ENCODE data around the gene PIP4K2A. TPM values are rescaled to one million over a fixed set of nuclear protein-coding genes. Genes with fewer than 3 reads are reported as not detected.

Gene PIP4K2A
- total and polyA plus RNA-seq, 2 experiments from 2014 or later, result 39.9 to 40.1 TPM

DNA sequence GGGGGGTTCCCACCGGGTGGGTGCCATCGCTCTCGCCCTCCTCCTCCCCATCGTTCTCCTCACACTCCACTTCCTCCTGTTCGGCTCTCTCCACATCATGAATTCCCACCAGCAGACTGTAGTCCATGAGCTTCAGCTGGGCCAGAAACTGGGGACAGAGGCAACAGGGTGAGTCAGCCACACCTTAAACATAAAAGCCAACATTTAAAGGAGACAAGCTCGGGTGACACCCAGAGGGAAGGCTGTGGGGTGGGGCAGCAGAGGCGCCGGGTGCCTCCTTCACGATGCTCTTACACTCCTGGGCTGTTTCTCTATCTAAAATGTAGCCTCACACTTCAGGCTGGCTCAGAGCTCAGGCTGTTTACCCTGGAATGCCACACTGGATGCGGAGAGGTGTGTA, 172.5 kb downstream of the PIP4K2A start:
- Histone ChIP-seq H3K27me3 (ENCODE audit: insufficient read depth) (no peaks in the 10 kb centered on the region), H4K20me1 (replicated peaks; ENCODE audit: insufficient read depth) (no peaks in the 10 kb centered on the region; the same call in none of the 2 replicates), H3K4me2 (no peak overlapping the region), H3K4me1 (ENCODE audit: insufficient read depth) (no peaks in the 10 kb centered on the region), H3K4me3 (no peak overlapping the region), H3K9me2 (ENCODE audit: insufficient read depth) (0 out of 2 replicates have a peak, but pooled peaks cover 5% of the 10 kb centered on the region), H3K36me3 (ENCODE audit: insufficient read depth) (peaks cover 14% of the 10 kb centered on the region; the same call in 1 of the 2 replicates), H3K27ac (ENCODE audit: low read depth) (no peak overlapping the region), H3K79me2 (replicated peaks; ENCODE audit: insufficient read depth) (no peaks in the 10 kb centered on the region), H2AFZ (no peak overlapping the region), H3F3A (replicated peaks; ENCODE audit: low read depth) (no peaks in the 10 kb centered on the region)
- TF ChIP-seq POLR2AphosphoS5 (IDR thresholded peaks at IDR 0.05; ENCODE audit: low read depth), result no peak
- no peak for TF ChIP-seq STAT1 (IDR thresholded peaks at IDR 0.05; ENCODE audit: unreplicated experiment)
- TF ChIP-seq ZNF331 (CRISPR knock-in tag; IDR thresholded peaks at IDR 0.05; ENCODE audit: low read depth), result no peak
- TF ChIP-seq ZNF114 (CRISPR knock-in tag; IDR thresholded peaks at IDR 0.05), result no peak
- no peak for TF ChIP-seq EZH2 (IDR thresholded peaks at IDR 0.05; ENCODE audit: low read depth, unreplicated experiment)
- TF ChIP-seq, protein P1, sequence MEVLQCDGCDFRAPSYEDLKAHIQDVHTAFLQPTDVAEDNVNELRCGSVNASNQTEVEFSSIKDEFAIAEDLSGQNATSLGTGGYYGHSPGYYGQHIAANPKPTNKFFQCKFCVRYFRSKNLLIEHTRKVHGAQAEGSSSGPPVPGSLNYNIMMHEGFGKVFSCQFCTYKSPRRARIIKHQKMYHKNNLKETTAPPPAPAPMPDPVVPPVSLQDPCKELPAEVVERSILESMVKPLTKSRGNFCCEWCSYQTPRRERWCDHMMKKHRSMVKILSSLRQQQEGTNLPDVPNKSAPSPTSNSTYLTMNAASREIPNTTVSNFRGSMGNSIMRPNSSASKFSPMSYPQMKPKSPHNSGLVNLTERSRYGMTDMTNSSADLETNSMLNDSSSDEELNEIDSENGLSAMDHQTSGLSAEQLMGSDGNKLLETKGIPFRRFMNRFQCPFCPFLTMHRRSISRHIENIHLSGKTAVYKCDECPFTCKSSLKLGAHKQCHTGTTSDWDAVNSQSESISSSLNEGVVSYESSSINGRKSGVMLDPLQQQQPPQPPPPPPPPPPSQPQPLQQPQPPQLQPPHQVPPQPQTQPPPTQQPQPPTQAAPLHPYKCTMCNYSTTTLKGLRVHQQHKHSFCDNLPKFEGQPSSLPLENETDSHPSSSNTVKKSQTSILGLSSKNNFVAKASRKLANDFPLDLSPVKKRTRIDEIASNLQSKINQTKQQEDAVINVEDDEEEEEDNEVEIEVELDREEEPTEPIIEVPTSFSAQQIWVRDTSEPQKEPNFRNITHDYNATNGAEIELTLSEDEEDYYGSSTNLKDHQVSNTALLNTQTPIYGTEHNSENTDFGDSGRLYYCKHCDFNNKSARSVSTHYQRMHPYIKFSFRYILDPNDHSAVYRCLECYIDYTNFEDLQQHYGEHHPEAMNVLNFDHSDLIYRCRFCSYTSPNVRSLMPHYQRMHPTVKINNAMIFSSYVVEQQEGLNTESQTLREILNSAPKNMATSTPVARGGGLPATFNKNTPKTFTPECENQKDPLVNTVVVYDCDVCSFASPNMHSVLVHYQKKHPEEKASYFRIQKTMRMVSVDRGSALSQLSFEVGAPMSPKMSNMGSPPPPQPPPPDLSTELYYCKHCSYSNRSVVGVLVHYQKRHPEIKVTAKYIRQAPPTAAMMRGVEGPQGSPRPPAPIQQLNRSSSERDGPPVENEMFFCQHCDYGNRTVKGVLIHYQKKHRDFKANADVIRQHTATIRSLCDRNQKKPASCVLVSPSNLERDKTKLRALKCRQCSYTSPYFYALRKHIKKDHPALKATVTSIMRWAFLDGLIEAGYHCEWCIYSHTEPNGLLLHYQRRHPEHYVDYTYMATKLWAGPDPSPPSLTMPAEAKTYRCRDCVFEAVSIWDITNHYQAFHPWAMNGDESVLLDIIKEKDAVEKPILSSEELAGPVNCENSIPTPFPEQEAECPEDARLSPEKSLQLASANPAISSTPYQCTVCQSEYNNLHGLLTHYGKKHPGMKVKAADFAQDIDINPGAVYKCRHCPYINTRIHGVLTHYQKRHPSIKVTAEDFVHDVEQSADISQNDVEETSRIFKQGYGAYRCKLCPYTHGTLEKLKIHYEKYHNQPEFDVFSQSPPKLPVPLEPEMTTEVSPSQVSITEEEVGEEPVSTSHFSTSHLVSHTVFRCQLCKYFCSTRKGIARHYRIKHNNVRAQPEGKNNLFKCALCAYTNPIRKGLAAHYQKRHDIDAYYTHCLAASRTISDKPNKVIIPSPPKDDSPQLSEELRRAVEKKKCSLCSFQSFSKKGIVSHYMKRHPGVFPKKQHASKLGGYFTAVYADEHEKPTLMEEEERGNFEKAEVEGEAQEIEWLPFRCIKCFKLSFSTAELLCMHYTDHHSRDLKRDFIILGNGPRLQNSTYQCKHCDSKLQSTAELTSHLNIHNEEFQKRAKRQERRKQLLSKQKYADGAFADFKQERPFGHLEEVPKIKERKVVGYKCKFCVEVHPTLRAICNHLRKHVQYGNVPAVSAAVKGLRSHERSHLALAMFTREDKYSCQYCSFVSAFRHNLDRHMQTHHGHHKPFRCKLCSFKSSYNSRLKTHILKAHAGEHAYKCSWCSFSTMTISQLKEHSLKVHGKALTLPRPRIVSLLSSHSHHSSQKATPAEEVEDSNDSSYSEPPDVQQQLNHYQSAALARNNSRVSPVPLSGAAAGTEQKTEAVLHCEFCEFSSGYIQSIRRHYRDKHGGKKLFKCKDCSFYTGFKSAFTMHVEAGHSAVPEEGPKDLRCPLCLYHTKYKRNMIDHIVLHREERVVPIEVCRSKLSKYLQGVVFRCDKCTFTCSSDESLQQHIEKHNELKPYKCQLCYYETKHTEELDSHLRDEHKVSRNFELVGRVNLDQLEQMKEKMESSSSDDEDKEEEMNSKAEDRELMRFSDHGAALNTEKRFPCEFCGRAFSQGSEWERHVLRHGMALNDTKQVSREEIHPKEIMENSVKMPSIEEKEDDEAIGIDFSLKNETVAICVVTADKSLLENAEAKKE (CRISPR knock-in tag; IDR thresholded peaks at IDR 0.05), result no peak
- TF ChIP-seq, protein P2, sequence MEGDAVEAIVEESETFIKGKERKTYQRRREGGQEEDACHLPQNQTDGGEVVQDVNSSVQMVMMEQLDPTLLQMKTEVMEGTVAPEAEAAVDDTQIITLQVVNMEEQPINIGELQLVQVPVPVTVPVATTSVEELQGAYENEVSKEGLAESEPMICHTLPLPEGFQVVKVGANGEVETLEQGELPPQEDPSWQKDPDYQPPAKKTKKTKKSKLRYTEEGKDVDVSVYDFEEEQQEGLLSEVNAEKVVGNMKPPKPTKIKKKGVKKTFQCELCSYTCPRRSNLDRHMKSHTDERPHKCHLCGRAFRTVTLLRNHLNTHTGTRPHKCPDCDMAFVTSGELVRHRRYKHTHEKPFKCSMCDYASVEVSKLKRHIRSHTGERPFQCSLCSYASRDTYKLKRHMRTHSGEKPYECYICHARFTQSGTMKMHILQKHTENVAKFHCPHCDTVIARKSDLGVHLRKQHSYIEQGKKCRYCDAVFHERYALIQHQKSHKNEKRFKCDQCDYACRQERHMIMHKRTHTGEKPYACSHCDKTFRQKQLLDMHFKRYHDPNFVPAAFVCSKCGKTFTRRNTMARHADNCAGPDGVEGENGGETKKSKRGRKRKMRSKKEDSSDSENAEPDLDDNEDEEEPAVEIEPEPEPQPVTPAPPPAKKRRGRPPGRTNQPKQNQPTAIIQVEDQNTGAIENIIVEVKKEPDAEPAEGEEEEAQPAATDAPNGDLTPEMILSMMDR (conservative IDR thresholded peaks at IDR 0.05; ENCODE audit: low read depth in 2 of 2), result no peak
- TF ChIP-seq, protein P3, sequence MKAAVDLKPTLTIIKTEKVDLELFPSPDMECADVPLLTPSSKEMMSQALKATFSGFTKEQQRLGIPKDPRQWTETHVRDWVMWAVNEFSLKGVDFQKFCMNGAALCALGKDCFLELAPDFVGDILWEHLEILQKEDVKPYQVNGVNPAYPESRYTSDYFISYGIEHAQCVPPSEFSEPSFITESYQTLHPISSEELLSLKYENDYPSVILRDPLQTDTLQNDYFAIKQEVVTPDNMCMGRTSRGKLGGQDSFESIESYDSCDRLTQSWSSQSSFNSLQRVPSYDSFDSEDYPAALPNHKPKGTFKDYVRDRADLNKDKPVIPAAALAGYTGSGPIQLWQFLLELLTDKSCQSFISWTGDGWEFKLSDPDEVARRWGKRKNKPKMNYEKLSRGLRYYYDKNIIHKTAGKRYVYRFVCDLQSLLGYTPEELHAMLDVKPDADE (IDR thresholded peaks at IDR 0.05), result no peak
- no peak for TF ChIP-seq EZH2phosphoT487 (IDR thresholded peaks at IDR 0.05; ENCODE audit: unreplicated experiment)
- TF ChIP-seq, protein P4, sequence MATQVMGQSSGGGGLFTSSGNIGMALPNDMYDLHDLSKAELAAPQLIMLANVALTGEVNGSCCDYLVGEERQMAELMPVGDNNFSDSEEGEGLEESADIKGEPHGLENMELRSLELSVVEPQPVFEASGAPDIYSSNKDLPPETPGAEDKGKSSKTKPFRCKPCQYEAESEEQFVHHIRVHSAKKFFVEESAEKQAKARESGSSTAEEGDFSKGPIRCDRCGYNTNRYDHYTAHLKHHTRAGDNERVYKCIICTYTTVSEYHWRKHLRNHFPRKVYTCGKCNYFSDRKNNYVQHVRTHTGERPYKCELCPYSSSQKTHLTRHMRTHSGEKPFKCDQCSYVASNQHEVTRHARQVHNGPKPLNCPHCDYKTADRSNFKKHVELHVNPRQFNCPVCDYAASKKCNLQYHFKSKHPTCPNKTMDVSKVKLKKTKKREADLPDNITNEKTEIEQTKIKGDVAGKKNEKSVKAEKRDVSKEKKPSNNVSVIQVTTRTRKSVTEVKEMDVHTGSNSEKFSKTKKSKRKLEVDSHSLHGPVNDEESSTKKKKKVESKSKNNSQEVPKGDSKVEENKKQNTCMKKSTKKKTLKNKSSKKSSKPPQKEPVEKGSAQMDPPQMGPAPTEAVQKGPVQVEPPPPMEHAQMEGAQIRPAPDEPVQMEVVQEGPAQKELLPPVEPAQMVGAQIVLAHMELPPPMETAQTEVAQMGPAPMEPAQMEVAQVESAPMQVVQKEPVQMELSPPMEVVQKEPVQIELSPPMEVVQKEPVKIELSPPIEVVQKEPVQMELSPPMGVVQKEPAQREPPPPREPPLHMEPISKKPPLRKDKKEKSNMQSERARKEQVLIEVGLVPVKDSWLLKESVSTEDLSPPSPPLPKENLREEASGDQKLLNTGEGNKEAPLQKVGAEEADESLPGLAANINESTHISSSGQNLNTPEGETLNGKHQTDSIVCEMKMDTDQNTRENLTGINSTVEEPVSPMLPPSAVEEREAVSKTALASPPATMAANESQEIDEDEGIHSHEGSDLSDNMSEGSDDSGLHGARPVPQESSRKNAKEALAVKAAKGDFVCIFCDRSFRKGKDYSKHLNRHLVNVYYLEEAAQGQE (IDR thresholded peaks at IDR 0.05; ENCODE audit: unreplicated experiment), result no peak
- no peak for TF ChIP-seq NANOG (IDR thresholded peaks at IDR 0.05; ENCODE audit: borderline replicate concordance)
- no peak for TF ChIP-seq CREB1 (CRISPR knock-in tag; IDR thresholded peaks at IDR 0.05; ENCODE audit: low read depth)
- no peak for TF ChIP-seq JUNB (IDR thresholded peaks at IDR 0.05; ENCODE audit: unreplicated experiment)
- DNase-seq (ENCODE audit: low spot score), result no peak
- Mint-ChIP-seq H3K4me3 (no peak overlapping the region), H3K36me3 (ENCODE audit: low read depth) (peaks cover 53% of the 10 kb centered on the region), H3K4me1 (0 out of 3 replicates have a peak, but pooled peaks cover 5% of the 10 kb centered on the region), H3K9me3 (no peaks in the 10 kb centered on the region), H3K27ac (peak overlapping the region; percentile 12; the same call in 1 of the 2 replicates), H3K27me3 (ENCODE audit: insufficient read depth, low read depth, poor library complexity) (peaks cover 3% of the 10 kb centered on the region)
- no peak for ATAC-seq
